ENCODE measurements around the gene PRR14.
A peak's percentile ranks its signal among the peaks of the same experiment; 100 is the strongest.
"Not testable (repeated sequence)": the region's sequence is repeated elsewhere in the genome, so short reads cannot be mapped to it uniquely, and the experiment has no call there.

PRR14 gene

DNA sequence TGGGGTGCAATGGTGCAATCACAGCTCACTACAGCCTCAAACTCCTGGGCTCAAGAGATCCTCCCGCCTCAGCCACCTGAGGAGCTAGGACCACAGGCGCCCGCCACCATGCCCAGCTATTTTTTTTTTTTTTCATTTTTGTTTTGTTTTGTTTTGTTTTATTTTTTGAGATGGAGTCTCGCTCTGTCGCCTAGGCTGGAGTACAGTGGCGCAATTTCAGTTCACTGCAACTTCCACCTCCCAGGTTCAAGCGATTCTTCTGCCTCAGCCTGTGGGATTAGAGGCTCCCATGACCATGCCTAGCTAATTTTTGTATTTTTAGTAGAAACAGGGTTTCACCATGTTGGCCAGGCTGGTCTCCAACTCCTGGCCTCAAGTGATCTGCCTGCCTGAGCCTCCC lies 18.3 kb upstream of the PRR14 start:
- not testable (repeated sequence) for DNase-seq (ENCODE audit: low spot score)

DNA sequence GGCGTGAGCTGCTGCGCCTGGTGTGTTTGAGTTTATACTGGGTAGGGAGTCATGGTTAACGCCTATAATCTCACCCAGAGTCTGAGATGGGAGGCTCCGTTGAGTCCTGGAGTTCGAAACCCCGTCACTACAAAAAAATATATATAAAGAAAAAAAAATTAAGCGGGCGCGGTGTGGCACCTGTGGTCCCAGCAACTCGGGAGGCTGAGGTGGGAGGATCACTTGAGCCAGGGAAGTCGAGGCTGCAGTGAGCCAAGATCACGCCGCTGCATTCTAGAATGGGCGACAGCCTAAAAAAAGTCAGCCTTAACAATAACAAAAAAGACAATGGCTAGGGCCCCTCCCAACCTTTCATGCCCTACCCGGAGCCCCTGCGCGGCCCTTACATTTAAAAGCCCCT lies 17.2 kb upstream of the PRR14 start:
- no peak for DNase-seq (ENCODE audit: low spot score)

- no peak for DNase-seq (ENCODE audit: low spot score)
Measured at GRCh38 chr16:30636599-30636998, 14.2 kb upstream of the PRR14 start.

DNA sequence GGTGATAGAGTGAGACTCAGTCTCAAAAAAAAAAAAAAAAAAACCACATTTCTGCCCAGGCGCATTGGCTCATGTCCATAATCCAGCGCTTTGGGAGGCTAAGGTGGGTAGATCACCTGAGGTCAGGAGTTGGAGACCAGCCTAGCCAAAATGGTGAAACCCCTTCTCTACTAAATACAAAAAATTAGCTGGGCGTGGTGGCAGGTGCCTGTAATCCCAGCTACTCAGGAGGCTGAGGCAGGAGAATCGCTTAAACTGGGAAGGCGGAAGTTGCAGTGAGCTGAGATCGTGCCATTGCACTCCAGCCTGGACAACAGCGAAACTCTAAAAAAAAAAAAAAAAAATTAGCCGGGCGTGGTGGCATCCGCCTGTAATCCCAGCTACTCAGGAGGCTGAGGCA lies 13.6 kb upstream of the PRR14 start:
- DNase-seq (ENCODE audit: low spot score), result not testable (repeated sequence)

- DNase-seq (ENCODE audit: low spot score), result peak; percentile 40
Measured at GRCh38 chr16:30637944-30638343, 12.8 kb upstream of the PRR14 start.

GRCh38 chr16:30641378-30641982 lies 9.3 kb upstream of the PRR14 start:
- DNase-seq (ENCODE audit: low spot score), result no peak

DNA sequence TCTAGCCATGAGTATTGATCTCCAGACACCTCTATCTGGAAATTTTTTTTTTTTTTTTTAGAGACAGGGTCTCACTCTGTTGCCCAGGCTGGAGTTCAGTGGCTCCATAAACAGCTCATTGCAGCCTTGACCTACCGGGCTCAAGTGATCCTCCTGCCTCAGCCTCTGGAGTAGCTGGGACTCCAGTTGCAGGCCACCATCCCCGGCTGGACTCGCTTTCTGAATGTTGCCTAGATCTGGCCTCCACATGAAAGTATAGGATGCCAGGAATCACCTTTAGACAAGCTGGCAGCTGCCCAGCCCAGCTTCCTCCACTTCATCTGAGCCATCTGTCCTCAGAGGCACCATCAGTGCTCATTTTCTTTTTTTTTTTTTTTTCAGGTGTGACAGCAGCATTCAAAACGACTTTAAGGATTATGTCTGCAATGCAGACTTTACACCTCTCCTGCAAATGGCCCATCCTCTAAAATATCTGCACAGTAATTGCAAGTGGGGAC lies 6.4 kb upstream of the PRR14 start:
- DNase-seq (ENCODE audit: low spot score), result no peak

- no peak for DNase-seq (ENCODE audit: low spot score)
Measured at GRCh38 chr16:30645727-30646126, 5.0 kb upstream of the PRR14 start.

- DNase-seq (ENCODE audit: low spot score), result no peak
Measured at GRCh38 chr16:30647274-30647571, 3.5 kb upstream of the PRR14 start.

DNA sequence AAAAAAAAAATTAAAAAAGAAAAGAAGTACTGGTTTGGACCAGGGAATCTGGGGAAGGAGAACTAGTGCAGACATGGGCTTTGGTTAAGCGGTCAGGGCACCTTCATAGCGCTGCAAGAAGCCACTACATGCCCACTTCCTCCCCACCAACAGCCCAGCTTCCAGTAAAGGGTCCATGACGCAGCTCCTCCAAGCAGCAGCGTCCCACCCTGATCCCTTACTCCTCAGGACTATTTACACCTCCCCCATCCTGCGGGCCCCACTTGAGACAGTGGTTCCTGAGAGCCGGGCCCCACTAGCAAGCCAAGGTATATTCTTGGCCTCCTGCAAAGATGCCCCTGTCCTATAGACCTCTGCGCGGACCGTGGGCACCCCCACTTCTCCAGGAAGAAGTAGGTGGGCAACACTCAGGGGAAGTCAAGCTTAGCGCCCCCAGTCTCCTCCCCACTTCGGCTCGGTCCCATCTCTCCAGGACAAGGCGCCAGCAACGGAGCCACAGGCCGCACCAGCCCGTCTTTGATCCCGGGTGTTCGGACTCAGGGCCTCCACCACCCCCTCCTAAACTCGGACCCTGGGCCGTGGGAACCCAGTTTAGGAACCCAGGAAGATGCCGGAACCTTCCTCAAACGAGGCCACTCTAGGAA lies 913 bp upstream of the PRR14 start:
- no peak for DNase-seq (ENCODE audit: low spot score)

GRCh38 chr16:30651124-30652004 lies 604 bp downstream of the PRR14 start:
- peak; percentile 89 for DNase-seq (ENCODE audit: low spot score)

DNA sequence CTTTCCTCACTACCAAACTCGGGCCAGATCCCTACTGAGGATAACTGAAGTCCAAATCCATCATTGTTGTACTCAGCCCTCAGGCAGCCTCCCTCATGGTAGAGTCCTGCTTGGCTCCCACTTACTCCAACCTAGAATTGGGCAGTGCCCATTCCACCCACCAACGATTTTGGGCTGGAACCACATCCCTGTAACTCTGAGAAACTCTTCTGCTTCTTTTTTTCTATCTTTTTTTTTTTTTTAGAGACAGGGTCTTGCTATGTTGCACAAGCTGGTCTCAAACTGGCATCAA lies 1.2 kb downstream of the PRR14 start:
- DNase-seq (ENCODE audit: low spot score), result no peak

DNA sequence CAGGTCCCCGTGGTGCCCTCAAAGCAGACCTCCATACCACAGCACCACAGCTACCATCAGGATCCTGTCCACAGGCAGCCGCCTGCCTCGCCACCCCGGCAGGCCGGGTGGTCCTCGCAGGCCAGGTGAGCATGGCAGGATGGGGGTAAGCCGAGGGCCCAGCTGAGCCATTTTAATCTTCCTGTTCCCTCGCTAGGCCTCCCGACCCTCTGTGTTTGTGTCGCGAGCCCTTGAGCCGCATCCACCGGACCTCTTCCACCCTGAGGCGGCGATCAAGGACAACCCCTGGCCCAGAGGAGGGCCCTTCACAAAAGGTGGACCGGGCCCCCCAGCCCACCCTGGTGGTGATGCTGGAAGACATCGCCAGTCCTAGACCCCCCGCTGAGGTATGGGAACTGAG lies 2.0 kb downstream of the PRR14 start:
- no peak for DNase-seq (ENCODE audit: low spot score)

- no peak for DNase-seq (ENCODE audit: low spot score)
Measured at GRCh38 chr16:30654856-30655255, 4.1 kb downstream of the PRR14 start.

GRCh38 chr16:30655815-30656347 lies 5.1 kb downstream of the PRR14 start:
- DNase-seq (ENCODE audit: low spot score), result no peak

DNA sequence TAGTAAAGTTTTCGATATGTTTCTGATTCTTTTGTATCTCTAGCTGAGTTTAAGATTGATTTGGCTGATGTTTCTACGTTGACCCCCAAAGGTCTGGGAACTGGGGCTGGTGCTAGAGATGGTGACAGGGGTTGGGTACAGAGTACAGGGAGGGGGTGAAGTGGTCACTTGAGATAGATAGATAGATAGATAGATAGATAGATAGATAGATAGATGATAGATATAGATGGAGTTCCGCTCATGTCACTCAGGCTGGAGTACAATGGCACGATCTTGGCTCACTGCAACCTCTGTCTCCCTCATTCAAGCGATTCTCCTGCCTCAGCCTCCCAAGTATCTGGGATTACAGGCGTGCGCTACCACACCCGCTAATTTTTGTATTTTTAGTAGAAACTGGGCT lies 5.6 kb downstream of the PRR14 start:
- DNase-seq (ENCODE audit: low spot score), result no peak

DNA sequence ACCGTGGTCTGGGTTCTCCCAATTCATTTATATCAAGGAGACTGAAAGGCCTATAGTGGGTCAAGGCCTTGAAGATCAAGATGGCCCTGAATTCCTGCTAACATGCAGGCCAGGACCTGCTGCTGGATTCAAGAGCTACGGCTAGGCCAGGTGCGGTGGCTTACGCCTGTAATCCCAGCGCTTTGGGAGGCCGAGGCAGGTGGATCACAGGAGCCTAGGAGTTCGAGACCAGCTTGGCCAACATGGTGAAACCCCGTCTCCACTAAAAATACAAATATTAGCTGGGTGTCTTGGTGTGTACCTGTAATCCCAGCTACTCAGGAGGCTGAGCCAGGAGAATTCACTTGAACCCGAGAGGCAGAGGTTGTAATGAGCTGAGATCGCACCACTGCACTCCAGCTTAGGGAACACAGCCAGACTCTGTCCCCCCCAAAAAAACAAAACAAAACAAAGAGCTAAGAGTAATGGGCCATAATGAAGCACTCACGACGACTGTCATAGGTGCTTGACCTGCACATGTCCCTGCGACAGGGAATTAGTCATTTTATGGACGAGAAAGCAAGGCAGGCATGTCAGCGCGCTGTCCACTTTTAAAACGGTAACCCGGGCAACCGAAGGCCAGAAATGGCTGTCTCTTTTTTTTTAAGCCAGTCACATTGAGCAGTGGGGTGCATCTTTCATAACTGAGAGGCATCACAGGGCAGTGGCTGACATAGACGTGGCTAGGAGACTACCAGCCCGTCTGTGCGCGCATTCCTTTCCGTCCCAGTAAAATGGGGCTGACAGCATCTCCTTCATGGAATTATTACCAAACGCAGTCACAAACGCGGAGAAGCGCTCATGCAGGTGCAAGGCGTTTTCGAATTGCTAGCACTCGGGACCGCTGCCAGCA lies 6.5 kb downstream of the PRR14 start:
- no peak for DNase-seq (ENCODE audit: low spot score)

DNA sequence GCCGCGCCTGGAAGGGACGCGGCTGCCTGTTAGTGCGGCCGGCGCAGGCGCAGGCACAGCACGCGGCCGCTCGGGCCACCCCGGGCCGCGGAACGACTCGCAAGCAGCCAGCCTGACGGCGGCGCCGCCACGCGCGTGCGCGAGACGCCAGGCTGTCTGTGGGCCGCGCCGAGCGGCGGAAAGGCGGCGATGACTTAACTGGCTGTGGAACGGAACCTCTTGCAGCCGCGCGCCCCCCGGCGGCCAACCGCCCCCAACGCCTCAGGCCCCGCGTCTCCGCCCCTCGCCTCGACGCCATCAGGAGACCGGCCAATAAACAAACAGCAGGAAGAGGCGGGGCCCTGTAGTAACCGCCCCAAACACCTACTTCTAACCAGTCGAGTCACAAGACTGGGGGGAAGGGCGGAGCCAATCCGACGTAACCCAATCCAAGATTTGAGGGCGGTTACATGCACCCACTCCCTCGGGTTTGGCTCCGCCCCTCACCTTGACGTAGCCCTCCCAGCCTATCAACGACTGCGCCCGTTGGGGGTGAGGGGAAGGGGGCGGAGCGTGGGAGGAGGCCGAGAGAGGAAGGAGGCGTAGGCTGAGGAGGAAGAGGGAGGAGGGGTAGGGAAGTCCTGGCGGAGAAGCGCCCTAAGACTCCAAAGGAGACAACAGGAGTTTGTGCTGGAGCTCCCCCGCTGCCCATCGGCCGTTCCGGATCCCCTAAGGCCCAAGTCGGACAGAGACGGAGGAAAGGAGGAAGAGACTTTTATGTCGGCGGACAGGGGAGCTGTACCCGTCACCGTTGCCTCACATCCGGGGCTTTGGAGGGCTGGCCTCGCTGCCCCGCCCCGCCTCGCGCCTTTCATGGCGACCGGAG lies 7.3 kb downstream of the PRR14 start, which contains the start of gene FBRS:
FBRS (plus strand) TSS at position 566 of the 865 bp plus-strand sequence. CDS start 1,088 bp downstream, outside the sequence.
- DNase-seq (ENCODE audit: low spot score), result peak; percentile 97

GRCh38 chr16:30658731-30659506 lies 8.2 kb downstream of the PRR14 start:
- DNase-seq (ENCODE audit: low spot score), result peak; percentile 90

Data from AG20443 (cell line).